Adrenal gland (tissue), 5 donors: ENCODE data around the gene CEP70.

ENCODE experiments used
- POLR2A ChIP-seq, 2 donors: fragments of 450-650 bp; IDR thresholded peaks; one replicate each; pipeline ENCODE4 v1.6.1; 2017; ENCODE audit warnings: antibody characterized with exemption in 2 of 2, mild to moderate bottlenecking in 2 of 2, moderate library complexity in 1 of 2
- TF ChIP-seq, protein P1 (sequence below), 6 experiments: fragments of 450-650 bp in 4 of 6; fragments of 200-600 bp in 2 of 6; sonication (generic) in 1 of 6; IDR thresholded peaks; 1 replicate in 5 of 6; 2 replicates in 1 of 6; pipeline versions ENCODE4 v1.5.1 to v1.8.0; 2016 to 2021; ENCODE audit warnings: antibody characterized with exemption in 6 of 6, mild to moderate bottlenecking in 2 of 6, moderate library complexity in 1 of 6
- donor health status: DM: no; HTN: no; CAD: no.

GRCh38 chr3:138578961-138579574 is 15.0 kb downstream of the CEP70 start:
- TF ChIP-seq, protein P1, sequence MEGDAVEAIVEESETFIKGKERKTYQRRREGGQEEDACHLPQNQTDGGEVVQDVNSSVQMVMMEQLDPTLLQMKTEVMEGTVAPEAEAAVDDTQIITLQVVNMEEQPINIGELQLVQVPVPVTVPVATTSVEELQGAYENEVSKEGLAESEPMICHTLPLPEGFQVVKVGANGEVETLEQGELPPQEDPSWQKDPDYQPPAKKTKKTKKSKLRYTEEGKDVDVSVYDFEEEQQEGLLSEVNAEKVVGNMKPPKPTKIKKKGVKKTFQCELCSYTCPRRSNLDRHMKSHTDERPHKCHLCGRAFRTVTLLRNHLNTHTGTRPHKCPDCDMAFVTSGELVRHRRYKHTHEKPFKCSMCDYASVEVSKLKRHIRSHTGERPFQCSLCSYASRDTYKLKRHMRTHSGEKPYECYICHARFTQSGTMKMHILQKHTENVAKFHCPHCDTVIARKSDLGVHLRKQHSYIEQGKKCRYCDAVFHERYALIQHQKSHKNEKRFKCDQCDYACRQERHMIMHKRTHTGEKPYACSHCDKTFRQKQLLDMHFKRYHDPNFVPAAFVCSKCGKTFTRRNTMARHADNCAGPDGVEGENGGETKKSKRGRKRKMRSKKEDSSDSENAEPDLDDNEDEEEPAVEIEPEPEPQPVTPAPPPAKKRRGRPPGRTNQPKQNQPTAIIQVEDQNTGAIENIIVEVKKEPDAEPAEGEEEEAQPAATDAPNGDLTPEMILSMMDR (IDR thresholded peaks at IDR 0.05) = no peak
- no peak for TF ChIP-seq POLR2A (IDR thresholded peaks at IDR 0.05)
